GM12878 (cell line): ENCODE data around the gene AMTN. TPM values are rescaled to one million over a fixed set of nuclear protein-coding genes. Genes with fewer than 3 reads are reported as not detected.

ENCODE experiments used
- ATAC-seq: fragments of 200-7000 bp; cut with Tn5 transposase; 3 replicates; pipeline ENCODE4 v1.9.1; 2020; ENCODE audit warnings: mild to moderate bottlenecking, moderate library complexity
- BruUV-seq: library from RNA; stranded (reverse); fragments of 400-500 nt; replicated peaks from 2 replicates; lab custom pipeline; 2021; lab: Mats Ljungman, UMichigan
- CTCF ChIA-PET: fragments of 300-600 bp; sonication (Branson Sonifier 250); formaldehyde crosslinking; extraction: SDS; loops from one replicate; lab custom pipeline; 2021; ENCODE audit warnings: inconsistent platforms; lab: Yijun Ruan, JAX
- POLR2A ChIA-PET: fragments of 350-600 bp; formaldehyde crosslinking; extraction: SDS; loops from one replicate; lab custom pipeline; 2021; ENCODE audit warnings: inconsistent platforms; lab: Charles Lee
- RAD21 ChIA-PET: fragments of 300-600 bp; sonication (Branson Sonifier 250); formaldehyde crosslinking; loops from one replicate; lab custom pipeline; 2023; ENCODE audit warnings: antibody characterized with exemption; ENCODE audit not compliant: unreplicated experiment; lab: Charles Lee
- SMC1A ChIA-PET: fragments of 300-600 bp; sonication (Branson Sonifier 250); formaldehyde crosslinking; loops from one replicate; lab custom pipeline; 2023; ENCODE audit not compliant: unreplicated experiment, uncharacterized antibody; lab: Charles Lee
- DNase-seq: peaks from one replicate; pipeline ENCODE4 v3.0.0-alpha.2; 2011; ENCODE audit warnings: low read depth, low spot score
- FAIRE-seq: peaks from 3 replicates; lab custom pipeline; 2011; peaks lifted over from hg19 to GRCh38; lab: Jason Lieb, UNC
- H2AFZ ChIP-seq: 2 replicates; pipeline ENCODE4 v1.6.0; 2011; ENCODE audit warnings: low read depth, low read length, control low read depth; ENCODE audit not compliant: control insufficient read depth
- H3K27ac ChIP-seq: 2 replicates; pipeline ENCODE4 v1.5.1; 2011; ENCODE audit warnings: control low read depth; ENCODE audit not compliant: control insufficient read depth, insufficient read depth
- H3K27me3 ChIP-seq, 2 experiments: replicated peaks in 1 of 2; 2 replicates each; pipeline versions ENCODE4 v1.6.0 to v1.6.1; 2011; ENCODE audit warnings: low read length in 1 of 2; ENCODE audit not compliant: control insufficient read depth in 2 of 2, insufficient read depth in 2 of 2
- H3K36me3 ChIP-seq, 2 experiments: 2 replicates each; pipeline ENCODE4 v1.5.1; 2011; ENCODE audit warnings: low read length in 1 of 2; ENCODE audit not compliant: control insufficient read depth in 2 of 2, insufficient read depth in 2 of 2
- H3K4me1 ChIP-seq: 2 replicates; pipeline ENCODE4 v1.6.1; 2011; ENCODE audit warnings: mild to moderate bottlenecking, low read length, moderate library complexity, mixed read lengths; ENCODE audit not compliant: control insufficient read depth, insufficient read depth
- H3K4me2 ChIP-seq: 2 replicates; pipeline ENCODE4 v1.6.0; 2011; ENCODE audit warnings: control low read depth; ENCODE audit not compliant: control insufficient read depth, insufficient read depth
- H3K4me3 ChIP-seq: fragments of 200-600 bp; sonication (generic); 2 replicates; pipeline ENCODE4 v1.5.1; 2016
- H3K79me2 ChIP-seq: 2 replicates; pipeline ENCODE4 v1.6.0; 2011; ENCODE audit warnings: low read length; ENCODE audit not compliant: control insufficient read depth, insufficient read depth
- H3K9ac ChIP-seq: 2 replicates; pipeline ENCODE4 v1.8.0; 2011; ENCODE audit warnings: low read length, control low read depth, mixed read lengths; ENCODE audit not compliant: control insufficient read depth, insufficient read depth
- H3K9me3 ChIP-seq: replicated peaks from 3 replicates; pipeline ENCODE4 v1.5.1; 2011; ENCODE audit warnings: mild to moderate bottlenecking, low read length; ENCODE audit not compliant: control insufficient read depth, insufficient read depth
- H4K20me1 ChIP-seq: 2 replicates; pipeline ENCODE4 v1.6.0; 2011; ENCODE audit not compliant: control insufficient read depth, insufficient read depth
- ATF2 ChIP-seq: IDR thresholded peaks from 2 replicates; pipeline ENCODE4 v1.6.1; 2012; ENCODE audit warnings: low read length, inconsistent platforms
- BACH1 ChIP-seq: fragments of 450-650 bp; IDR thresholded peaks from 2 replicates; pipeline ENCODE4 v1.6.1; 2017; ENCODE audit warnings: mild to moderate bottlenecking, borderline replicate concordance
- CBFB ChIP-seq: IDR thresholded peaks from 2 replicates; pipeline ENCODE4 v1.6.1; 2016; ENCODE audit warnings: antibody characterized with exemption, low read depth
- CHD4 ChIP-seq: fragments of 200-600 bp; sonication (generic); IDR thresholded peaks from 2 replicates; pipeline ENCODE4 v1.6.1; 2016; ENCODE audit warnings: mild to moderate bottlenecking
- ESRRA ChIP-seq: IDR thresholded peaks from 2 replicates; pipeline ENCODE4 v1.6.1; 2012; ENCODE audit warnings: mild to moderate bottlenecking, low read length, improper control_type of control experiment
- GATAD2B ChIP-seq: fragments of 450-650 bp; conservative IDR thresholded peaks from 2 replicates; pipeline ENCODE4 v1.6.1; 2017; ENCODE audit warnings: low read depth, mild to moderate bottlenecking, moderate library complexity
- IRF5 ChIP-seq: fragments of 450-650 bp; IDR thresholded peaks from 2 replicates; pipeline ENCODE4 v1.6.1; 2017; ENCODE audit warnings: borderline replicate concordance
- MAX ChIP-seq: IDR thresholded peaks from 2 replicates; pipeline ENCODE4 v1.6.1; 2012; ENCODE audit warnings: low read depth, low read length, improper control_type of control experiment
- MEF2A ChIP-seq: IDR thresholded peaks from 2 replicates; pipeline ENCODE4 v1.6.1; 2011; ENCODE audit warnings: low read depth, mild to moderate bottlenecking, low read length, moderate library complexity; ENCODE audit not compliant: insufficient read depth
- NFXL1 ChIP-seq: fragments of 450-650 bp; IDR thresholded peaks from 2 replicates; pipeline ENCODE4 v1.6.1; 2017; ENCODE audit warnings: antibody characterized with exemption, mild to moderate bottlenecking, borderline replicate concordance
- RB1 ChIP-seq: fragments of 450-650 bp; formaldehyde crosslinking; IDR thresholded peaks from 2 replicates; pipeline ENCODE4 v1.6.1; 2017; ENCODE audit warnings: mild to moderate bottlenecking, borderline replicate concordance
- RCOR1 ChIP-seq: conservative IDR thresholded peaks from 2 replicates; pipeline ENCODE4 v1.6.1; 2012; ENCODE audit warnings: low read depth, low read length, improper control_type of control experiment
- SMAD1 ChIP-seq: fragments of 450-650 bp; IDR thresholded peaks from 2 replicates; pipeline ENCODE4 v1.6.1; 2018; ENCODE audit warnings: mild to moderate bottlenecking, low read depth; ENCODE audit not compliant: partially characterized antibody
- SP1 ChIP-seq: IDR thresholded peaks from one replicate; pipeline ENCODE4 v1.6.1; 2011; ENCODE audit warnings: low read depth, low read length
- SREBF2 ChIP-seq: IDR thresholded peaks from 2 replicates; pipeline ENCODE4 v1.6.1; 2012; ENCODE audit warnings: mild to moderate bottlenecking, low read length
- TAF1 ChIP-seq: IDR thresholded peaks from 2 replicates; pipeline ENCODE4 v1.6.1; 2011; ENCODE audit warnings: mild to moderate bottlenecking, low read depth, low read length, borderline replicate concordance
- ZNF207 ChIP-seq: fragments of 450-650 bp; IDR thresholded peaks from 2 replicates; pipeline ENCODE4 v1.6.1; 2014; ENCODE audit warnings: antibody characterized with exemption, mild to moderate bottlenecking, borderline replicate concordance
- ZNF274 ChIP-seq: IDR thresholded peaks from one replicate; pipeline ENCODE4 v1.8.0; 2011; ENCODE audit not compliant: insufficient read length, insufficient read depth
- ZNF687 ChIP-seq: fragments of 450-650 bp; IDR thresholded peaks from 2 replicates; pipeline ENCODE4 v1.6.1; 2017; ENCODE audit warnings: mild to moderate bottlenecking, moderate library complexity
- WGBS: methylation state at CpG from one replicate; pipeline ENCODE4 v1.1.6; 2016; ENCODE audit warnings: low lambda C conversion rate; ENCODE audit not compliant: insufficient replicate concordance, insufficient coverage; ENCODE audit errors: missing lambda C conversion rate; 5-methylcytosine and 5-hydroxymethylcytosine counted together
- in situ Hi-C: fragments of 300-500 bp; cut with MboI; formaldehyde crosslinking; loops from 9 replicates; pipeline ENCODE4 v1.14.3; 2018; ENCODE audit warnings: mixed read lengths
- intact Hi-C: fragments of 100-400 bp; cut with micrococcal nuclease; formaldehyde crosslinking; loops from one replicate; pipeline ENCODE4 v1.14.2; 2022; ENCODE audit not compliant: unreplicated experiment
- polyA plus RNA-seq, 11 experiments: library from polyadenylated mRNA; depleted of rRNA in 4 of 11; unstranded in 6 of 11; stranded (reverse) in 5 of 11; fragments of >200 nt; fragmentation: Nextera tagmentation in 4 of 11; fragmentation: Illumina TruSeq in 1 of 11; extraction: Ambion mirVana in 4 of 11; extraction: Trizol in 1 of 11; gene quantifications; 1 replicate in 1 of 11; 2 replicates in 10 of 11; pipeline versions ENCODE4 v1.2.1 to v1.2.3, GENCODE V29; 2011 to 2016; ENCODE audit warnings: inconsistent platforms in 2 of 11, missing spikeins in 2 of 11, low read depth in 1 of 11
- total RNA-seq, 4 experiments: library from RNA; depleted of rRNA in 3 of 4; stranded (reverse); fragments of >200 nt in 3 of 4; fragmentation: Illumina TruSeq in 1 of 4; extraction: Trizol in 1 of 4; gene quantifications; 2 replicates each; pipeline versions ENCODE4 v1.2.1 to v1.2.3, GENCODE V29; 2013 to 2021

Gene AMTN
- total and polyA plus RNA-seq, 10 of the 15 experiments (the other 5 are each of a cell fraction or from before 2014, with no cell fraction given): not detected

- TF ChIP-seq MEF2A (no peak), RB1 (no peak), SP1 (no peak), SMAD1 (no peak), MAX (no peak), ESRRA (no peak), ZNF274 (no peak), ATF2 (no peak)
Observed at GRCh38 chr4:70533211-70533610, 14.8 kb downstream of the AMTN start (continued).

- no TSS peak for BruUV-seq
- Histone ChIP-seq H3K27ac (no peak overlapping the region), H3K4me3 (no peak overlapping the region), H3K9me3 (no peaks in the 10 kb centered on the region), H3K4me2 (no peak overlapping the region), H3K79me2 (no peaks in the 10 kb centered on the region), H3K36me3 (no peaks in the 10 kb centered on the region), H4K20me1 (no peaks in the 10 kb centered on the region), H3K9ac (no peak overlapping the region), H3K27me3 (no peaks in the 10 kb centered on the region), H3K4me1 (no peaks in the 10 kb centered on the region), H2AFZ (no peak overlapping the region)
- intact Hi-C loops (no loop called here), in situ Hi-C loops (no loop called here)
- ChIA-PET RAD21 (no interaction called here), POLR2A (no interaction called here), SMC1A (interaction anchor here (1.0 kb wide), 1 partner anchor 57 kb away, joined by 3 read pairs; no protein-coding TSS in a partner anchor), CTCF (interaction anchor here (0.9 kb wide), 1 partner anchor 14 kb away, joined by 3 read pairs; no protein-coding TSS in a partner anchor)
- FAIRE-seq (no peak), DNase-seq (no peak), ATAC-seq (no peak)
- WGBS: 42% methylated on average over 3 of the region's 3 CpGs
- TF ChIP-seq ZNF207 (no peak), TAF1 (no peak), NFXL1 (no peak), CBFB (no peak), GATAD2B (no peak), ZNF687 (no peak), IRF5 (no peak), SREBF2 (no peak), BACH1 (no peak), CHD4 (no peak), RCOR1 (no peak)
Observed at GRCh38 chr4:70533791-70534190, 15.4 kb downstream of the AMTN start.
